Measurements from ENCODE around the gene RAB40C.

RAB40C gene

GRCh38 chr16:575354-576196, 14.3 kb upstream of the RAB40C start:
- no peak for DNase-seq

DNA sequence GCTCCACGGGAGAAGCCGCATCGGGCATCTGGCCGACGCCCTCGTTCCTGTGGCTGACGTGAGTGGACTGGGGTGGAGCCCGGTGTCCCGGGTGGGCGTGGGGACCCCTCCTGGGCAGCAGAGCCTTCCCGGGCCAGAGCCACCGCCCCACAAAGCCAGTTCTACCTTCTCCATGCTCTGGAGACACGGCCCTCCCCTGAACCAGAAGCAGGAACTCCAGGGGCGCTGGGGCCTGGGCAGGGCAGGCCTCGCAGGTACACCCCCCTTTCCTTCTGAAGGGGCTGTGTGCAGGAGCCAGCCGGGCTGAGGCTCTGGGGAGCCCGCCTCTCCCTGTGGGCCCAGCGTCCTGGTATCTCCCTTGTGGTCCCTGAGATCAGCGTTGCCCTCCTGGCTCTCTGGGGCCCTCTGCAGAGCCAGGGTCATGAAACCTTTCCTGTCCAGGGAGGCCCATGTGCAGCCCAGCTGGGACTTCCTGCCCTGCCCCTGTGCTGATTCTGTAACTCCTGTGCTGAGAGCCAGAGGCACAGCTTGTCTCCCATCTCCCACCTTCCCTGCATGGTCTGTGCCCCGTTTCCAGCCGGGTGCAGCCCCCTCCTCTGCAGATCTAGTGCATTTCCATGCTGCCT, 13.6 kb upstream of the RAB40C start:
- no peak for DNase-seq

DNA sequence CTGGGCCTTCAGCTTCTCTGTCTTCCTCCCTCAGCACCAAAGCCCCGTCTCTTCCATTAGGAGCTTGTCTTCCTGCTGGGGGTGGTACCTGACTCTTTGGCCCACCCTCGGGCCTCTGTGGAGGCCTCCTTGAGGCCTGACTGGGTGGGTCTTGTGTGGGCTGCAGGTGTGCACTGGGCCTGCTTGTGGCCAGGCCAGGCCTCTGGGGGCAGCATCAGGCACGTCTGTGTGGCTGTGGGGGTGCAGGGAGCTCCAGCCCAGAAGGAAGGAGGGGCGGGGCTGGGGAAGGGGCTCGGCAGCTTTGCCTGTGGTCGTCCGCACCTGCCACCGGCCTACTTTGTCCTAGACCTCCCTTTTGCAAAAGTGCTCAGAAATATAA, 13.1 kb upstream of the RAB40C start:
- no peak for DNase-seq

DNA sequence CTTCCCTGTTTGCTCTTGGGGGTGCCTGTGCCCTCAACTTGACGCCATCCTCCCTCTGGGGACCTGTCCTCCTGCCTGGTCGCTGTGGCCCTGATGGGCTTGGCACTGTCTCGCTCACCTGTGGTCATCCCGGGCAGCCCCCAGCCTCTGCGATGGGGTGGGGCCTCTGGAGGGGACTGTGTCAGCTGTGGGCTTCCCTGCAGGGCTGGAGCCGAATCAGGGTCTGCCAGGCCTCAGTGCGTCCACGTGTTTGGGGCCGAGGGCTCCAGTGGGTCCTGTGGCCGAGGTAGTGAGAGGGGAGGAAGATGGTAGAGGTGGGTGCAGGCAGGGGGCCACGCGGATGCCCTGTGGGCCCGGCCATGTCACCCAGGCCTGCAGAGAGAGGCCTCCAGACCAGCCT, 12.1 kb upstream of the RAB40C start:
- no peak for DNase-seq

GRCh38 chr16:578232-578869, 11.5 kb upstream of the RAB40C start:
- no peak for DNase-seq

DNA sequence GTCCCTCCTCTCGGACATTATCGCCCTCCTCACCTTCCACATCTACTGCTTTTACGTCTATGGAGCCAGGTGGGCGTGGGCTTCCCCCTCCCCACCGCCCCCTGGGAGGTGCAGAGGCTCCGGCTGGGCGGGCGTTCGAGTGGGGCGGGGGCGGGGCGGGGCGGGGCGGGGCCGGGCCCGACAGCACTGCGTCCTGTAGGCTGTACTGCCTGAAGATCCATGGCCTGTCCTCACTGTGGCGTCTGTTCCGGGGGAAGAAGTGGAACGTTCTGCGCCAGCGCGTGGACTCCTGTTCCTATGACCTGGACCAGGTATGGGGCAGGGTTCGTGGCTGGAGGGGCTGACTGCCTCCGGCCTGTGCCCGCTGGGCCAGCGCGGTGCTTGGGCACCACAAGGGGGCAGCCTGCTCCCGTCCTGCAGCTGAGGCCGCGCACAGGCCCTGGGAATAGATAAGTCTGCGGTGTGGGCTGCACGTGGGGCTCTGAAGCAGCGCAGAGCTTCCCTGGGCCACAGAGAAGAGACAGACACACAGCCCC, 10.9 kb upstream of the RAB40C start:
- peak; percentile 55 for DNase-seq

GRCh38 chr16:580141-580945, 9.5 kb upstream of the RAB40C start:
- DNase-seq: no peak

DNA sequence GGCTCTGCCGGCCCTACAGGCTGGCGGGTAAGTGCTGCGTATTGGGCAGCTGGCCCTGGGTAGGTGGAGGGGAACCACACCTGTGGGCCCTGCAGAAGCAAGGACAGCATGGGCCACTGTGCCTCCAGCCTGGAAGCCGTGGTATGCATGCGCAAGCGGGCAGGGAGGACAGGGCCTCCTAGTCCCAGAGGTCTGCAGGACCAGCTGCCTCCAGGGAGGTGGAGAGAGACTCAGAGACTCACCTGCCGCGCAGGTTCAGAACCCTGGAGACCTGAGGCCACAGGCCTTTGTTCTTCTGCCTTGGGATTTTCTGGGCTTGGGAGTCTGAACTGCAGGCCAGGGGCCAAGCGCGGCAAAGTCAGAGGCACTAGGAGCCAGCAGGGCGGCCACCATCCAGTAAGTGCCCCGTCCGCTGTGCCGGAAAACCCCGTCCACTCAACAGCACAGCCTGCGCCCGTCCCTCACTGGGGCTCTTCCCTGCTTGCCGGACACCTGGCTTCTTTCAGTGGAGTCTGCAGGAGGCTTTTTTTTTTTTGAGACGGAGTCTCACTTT, 8.8 kb upstream of the RAB40C start:
- DNase-seq: no peak

DNA sequence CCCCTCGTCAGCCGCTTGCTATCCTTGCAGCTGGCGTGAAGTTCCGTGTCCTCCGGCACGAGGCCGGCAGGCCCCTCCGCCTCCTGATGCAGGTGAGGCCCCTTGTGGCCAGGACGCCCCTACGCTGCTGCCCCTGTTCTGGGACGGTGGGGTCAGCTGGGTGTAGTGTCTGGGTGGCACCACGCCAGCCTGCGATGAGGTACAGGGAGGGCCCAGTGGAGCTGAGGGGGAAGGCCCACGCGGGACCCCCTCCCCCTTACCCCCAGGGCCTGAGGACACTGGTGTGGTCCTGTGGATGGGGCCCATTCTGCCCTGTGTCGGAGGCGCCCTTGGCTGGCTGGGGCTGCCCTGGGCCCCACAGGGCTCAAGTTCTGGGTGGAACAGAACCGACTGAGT, 7.7 kb upstream of the RAB40C start:
- DNase-seq: no peak

DNA sequence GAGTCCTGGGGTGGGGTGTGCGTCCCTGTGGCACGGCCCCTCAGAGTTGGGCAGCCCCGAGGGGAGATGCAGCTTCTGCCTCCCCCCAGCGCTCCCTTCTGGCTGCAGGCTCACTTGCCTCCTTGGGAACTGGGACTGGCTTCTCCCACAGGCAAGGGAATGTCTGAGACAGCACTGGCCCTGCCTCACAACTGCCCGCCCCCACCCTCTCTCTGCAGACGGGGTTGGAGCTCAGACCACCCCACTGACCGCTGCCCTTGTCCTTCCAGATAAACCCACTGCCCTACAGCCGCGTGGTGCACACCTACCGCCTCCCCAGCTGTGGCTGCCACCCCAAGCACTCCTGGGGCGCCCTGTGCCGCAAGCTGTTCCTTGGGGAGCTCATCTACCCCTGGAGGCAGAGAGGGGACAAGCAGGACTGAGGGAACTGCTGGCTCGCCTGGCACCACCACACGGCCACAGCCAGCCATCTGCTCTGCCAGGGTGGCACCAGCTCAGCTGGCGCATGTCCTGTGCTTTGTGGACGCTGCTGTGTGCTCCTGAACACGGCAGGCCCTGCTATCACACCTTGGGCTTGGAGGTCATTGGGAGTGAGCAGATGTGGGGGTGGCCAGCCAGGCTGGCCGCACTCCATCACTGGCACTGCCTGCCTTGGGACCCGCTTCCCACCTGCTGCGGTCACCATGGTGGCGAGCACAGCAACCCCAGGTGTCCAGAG, 7.1 kb upstream of the RAB40C start:
- no peak for DNase-seq

GRCh38 chr16:583470-583814, 6.4 kb upstream of the RAB40C start:
- DNase-seq: no peak

DNA sequence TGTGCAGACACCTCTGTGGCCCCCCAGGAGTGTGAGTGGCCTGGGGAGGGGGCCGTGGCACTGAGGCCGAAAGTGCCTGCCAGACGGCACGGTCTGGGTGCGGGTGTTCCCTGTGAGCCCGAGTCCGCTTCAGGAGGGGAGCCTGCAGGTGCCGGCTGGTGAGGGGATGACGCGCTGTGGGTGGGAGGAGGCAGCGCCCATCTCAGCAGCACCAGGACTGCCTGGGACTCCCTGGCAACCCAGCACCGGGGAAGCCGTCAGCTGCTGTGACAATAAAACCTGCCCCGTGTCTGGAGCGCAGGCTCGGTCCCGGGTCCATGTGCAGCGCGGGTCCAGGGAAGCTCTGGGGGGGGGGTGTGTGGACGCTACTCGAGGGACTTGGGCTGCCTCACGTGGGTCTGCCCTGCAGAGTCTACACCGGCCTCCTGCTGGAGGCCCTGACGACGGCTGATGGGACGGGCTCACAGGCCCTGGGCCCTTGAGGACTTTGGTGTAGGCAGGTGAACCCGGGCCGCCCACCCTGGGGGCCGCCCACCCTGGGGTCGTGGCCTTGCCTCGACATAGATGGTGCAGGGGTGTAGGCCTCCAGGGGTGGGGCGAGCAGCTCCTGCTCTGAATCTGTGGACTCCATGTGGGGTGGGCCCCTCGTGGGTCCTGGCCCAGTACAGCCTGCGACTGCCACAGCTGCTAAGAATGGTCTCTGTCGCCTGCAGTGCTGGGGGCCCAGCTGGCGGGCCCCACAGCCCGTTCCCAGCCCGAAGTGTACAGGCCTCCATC, 5.9 kb upstream of the RAB40C start:
- DNase-seq: no peak

- no peak for DNase-seq
Observed at GRCh38 chr16:585351-585750, 4.5 kb upstream of the RAB40C start.

DNA sequence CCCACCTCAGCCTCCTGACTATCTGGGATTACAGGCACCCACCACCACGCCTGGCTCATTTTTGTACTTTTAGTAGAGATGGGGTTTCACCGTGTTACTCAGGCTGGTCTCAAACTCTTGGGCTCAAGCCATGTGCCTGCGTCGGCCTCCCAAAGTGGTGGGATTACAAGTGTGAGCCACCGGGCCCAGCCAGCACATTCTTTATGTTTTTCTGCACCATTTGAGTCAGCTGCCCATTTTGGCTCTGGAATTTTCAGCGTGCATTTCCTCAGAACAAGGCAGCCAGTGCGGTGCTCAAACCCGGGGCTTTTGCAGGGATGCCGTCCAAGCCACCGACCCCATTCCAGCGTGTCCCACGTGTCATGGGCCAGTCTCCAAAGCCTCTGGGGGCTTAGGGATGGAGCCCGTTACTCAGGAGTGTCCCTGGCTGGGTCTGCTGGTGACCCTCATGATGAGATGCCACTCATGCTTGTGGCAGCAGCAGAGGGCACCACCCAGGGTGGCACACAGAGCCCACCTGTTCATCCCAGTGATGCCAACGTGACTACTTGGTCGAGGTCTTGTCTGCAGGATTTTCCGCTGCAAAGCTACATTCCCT, 3.7 kb upstream of the RAB40C start:
- no peak for DNase-seq

DNA sequence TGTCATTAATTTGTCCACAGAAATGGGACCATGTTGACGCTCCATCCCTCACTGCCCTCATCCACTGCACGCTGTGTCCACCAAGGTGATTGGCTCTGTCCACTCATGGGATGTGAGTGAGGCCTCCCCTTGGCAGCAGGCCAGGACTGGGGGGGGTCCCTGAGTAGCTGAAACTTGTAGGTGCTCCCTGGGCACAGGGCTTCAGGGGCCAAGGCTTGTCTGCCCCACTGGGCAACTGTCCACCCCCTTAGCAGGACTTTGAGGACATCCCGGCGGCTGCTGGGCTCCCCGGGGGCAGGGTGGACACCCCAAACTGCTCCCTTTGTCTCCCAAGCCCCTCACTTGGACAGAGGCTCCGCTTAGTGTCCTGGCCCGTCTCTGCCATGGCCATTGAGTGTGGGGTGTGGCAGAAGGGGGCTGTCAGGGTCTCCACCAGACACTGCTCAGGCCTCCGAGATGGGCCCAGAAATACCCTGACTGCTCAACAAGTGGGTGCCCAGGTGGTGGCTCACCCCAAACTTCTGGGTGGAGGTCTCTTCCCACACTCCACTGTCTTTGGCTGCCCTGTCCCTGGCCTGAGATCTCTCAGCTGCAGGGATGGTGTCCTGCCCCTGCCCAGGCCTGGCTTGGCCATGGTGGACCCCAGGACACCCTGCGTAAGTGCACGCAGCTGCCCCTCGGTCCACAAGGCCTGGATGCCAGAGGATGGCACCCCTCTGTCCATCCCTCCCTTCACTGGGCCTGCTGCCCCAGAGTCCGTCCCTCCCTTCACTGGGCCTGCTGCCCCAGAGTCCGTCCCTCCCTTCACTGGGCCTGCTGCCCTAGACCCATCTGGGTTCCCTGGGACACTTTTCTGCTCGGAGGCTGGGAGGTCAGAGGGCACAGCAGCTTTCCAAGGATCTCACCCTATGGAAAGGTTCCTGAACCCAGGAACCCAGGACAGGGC, 2.9 kb upstream of the RAB40C start:
- no peak for DNase-seq

- peak; percentile 73 for DNase-seq
Observed at GRCh38 chr16:588639-588888, 1.3 kb upstream of the RAB40C start.

DNA sequence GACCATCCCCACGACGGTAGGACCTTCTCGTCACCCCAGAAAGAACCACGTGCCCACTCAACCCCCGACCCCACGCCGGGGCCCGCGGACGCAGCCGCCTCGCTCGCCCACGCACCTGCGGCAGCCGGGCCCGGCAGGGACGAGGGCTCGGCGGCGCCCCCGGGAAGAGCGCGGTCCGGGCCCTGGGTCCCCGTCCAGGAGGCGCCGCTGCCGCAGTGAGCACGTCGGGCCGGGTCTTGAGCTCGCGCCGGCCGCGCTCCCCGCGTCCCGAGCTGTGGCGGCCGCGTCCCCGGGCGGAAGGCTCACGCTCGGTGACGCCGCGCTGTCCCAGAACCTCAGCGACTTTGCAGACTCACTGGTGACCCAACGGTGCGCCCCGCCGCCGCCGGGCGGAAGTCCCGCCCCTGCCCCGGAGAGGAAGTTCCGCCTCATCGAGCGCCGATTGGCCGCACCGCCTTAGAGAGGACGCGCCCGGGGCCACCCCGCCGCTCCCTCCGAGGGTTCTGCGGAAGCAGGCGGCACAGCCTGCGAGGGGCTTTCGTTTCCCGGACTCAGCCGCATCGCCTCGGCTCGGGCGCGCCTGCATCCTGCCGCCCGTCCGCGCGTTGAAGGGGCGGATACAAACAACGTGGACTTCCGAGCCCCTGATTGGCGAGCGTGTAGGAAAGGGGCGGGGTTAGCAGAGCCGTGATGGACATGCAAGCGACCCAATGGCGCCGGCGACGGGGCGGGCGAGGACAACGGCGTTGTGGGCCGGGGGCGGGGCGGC, 793 bp upstream of the RAB40C start:
- peak; percentile 100 for DNase-seq

GRCh38 chr16:590188-590814, 435 bp downstream of the RAB40C start:
- peak; percentile 64 for DNase-seq

- no peak for DNase-seq
Observed at GRCh38 chr16:590815-591200, 942 bp downstream of the RAB40C start.

Measured in retina (tissue), 1 donor.